Stimulated activated CD8-positive, alpha-beta memory T cell treated with anti-CD3 and anti-CD28 coated beads, Interleukin-4, amount 100 ng/mL, for 4 hours (primary cell): Measurements from ENCODE around the gene BCORL1.

Experiments used
- DNase-seq, 2 donors: peaks; one replicate each; pipeline ENCODE4 v3.0.0-alpha.2; 2020; ENCODE audit warnings: low read depth in 2 of 2, low spot score in 1 of 2

BCORL1 gene

DNA sequence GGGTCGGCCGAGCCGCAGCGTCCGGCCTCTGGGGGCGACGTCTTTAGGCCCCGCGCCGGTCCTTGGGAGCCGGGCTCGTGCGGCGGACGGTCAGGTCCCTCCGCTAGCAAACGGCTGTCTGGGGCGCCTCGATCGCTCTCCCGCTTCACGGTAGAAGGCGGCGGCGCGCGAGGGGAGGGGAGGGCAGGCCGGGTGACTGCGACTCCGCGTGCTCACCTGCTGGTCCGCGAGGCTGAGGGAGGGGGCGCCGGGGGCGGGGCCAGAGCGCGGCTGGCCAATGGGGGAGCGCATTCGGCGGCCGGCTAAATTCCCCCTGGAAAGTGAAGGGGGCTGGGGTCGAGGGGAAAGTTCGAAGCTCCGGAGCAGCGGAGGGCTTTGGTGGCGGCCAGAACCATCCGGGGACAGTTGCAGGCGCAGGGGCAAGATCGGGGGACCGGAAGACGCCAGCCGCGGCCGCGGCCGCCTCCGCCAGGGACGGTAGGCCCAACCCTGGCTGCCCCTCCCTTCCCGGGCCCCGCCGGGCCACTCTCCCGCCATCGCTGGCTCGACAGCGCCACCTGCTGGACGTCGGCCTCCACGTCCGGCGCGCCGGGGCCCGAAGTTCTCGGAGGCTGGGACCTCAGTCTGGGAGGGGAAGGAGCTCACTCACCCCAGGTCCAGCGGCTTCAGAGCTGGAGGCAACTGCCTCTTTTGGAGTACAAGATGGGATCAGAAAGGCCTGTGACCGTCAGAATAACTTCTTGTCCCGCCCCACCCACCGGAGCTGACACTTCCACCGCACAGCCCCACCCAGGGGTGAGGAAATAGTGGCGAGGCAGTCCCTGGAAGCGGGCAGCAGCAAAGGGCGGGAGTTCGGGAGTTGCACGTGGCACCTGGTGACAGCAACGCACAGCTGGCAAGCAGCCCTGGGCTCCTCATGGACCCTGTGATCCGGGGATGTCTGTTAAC lies 78.0 kb downstream of the BCORL1 start:
- peak; percentile 49 to 71 for DNase-seq

DNA sequence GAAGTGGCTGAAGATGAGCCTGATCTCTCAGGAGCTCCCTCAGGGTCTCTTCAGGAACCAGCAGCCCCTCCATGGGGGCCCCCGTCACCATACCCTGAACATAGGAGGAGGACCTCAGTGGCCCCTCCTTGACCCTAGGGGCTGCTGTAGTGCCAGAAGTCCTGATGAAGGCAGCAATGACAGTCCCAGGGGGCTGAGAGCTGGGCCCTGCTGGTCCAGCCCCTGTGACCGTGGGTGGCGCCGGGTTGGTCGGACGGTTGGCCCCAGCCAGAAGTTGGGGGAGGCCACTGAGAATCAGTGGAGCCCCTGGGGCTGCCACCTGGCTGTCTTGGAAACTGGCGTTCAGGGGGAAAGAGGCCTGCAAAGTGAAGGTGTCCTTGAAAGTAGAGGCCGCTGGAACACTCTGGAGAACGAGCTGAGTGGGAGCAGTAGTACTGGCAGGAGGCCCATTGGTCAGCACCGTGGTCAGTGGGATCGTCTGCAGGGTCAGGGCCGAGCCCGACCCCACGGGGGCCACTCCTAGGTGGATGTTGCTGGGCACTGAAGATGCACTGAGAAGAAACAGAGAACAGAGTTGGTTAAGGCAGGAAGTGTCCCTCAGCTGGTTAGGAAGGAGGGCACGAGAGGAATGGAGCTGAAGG lies 84.7 kb downstream of the BCORL1 start:
- DNase-seq = no peak

- no peak for DNase-seq
Observed at GRCh38 chrX:130071611-130072344, 89.3 kb downstream of the BCORL1 start.

DNA sequence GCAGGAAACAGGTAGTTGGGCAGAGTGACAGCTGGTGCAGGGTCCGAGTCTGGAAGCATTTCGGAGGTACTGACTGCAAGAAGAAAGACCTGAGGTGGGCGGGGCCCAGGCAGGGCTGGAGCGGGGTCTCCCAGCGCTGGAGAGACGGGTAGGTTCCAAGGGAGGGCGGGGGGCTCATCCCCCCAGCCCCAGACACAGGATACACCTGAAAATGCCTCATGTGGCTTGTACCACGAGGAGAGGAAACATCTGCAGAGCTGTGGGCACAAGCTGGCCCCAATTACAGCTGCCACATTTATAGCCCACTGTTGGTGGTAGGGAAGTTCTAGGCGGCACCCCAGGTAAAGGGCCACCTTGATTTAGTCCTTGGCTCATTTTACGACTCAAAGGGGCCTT lies 89.9 kb downstream of the BCORL1 start:
- DNase-seq = no peak

DNA sequence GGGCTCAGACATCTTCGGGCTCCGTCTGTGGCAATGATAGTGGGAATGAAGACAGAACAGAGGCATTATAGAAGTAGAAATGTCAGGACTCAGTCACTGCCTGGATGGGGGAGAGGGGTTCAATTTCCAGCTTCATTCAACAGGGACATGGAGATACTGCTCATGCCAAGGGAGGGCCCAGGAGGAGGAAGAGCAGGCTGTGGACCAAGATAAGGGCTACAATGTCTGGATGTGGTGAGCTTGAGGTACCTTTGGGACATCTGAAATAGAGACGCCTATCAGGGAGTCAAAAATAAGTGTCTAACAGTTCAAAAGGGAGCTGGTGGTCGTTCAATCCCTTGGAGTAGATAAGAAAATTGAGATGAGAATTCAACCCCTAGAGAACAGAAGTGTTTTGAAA lies 93.3 kb downstream of the BCORL1 start:
- no peak for DNase-seq

- DNase-seq = peak in 1 of 2 donors; percentile 25
Observed at GRCh38 chrX:130079824-130080406, 97.5 kb downstream of the BCORL1 start.

DNA sequence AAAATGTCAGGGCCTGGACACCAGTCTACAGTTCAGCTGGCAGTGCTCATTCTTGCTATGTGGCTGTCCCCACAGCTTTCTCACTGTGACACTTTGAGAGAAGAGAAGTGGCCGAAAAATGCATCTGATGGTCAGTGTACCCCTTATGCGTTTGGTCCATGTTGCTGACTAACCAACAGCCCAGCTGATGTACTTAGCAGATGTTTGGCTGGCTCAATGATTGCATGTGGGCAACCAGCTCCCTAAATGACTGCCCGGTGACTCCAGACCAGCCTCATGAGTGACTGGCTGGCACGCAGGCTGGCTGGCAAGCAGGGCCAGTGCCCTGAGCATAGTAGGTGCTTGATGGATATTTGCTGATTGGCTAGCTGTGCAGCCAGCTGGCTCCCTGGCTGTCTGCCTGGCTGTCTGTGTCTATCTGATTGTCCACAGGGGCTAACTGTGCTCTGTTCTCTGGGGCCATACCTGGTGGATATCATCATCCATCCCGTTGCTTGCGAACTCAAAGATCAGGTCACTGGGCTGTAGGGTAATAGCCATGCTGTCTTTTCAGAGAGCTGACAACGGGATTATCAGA lies 98.4 kb downstream of the BCORL1 start:
- DNase-seq = no peak

DNA sequence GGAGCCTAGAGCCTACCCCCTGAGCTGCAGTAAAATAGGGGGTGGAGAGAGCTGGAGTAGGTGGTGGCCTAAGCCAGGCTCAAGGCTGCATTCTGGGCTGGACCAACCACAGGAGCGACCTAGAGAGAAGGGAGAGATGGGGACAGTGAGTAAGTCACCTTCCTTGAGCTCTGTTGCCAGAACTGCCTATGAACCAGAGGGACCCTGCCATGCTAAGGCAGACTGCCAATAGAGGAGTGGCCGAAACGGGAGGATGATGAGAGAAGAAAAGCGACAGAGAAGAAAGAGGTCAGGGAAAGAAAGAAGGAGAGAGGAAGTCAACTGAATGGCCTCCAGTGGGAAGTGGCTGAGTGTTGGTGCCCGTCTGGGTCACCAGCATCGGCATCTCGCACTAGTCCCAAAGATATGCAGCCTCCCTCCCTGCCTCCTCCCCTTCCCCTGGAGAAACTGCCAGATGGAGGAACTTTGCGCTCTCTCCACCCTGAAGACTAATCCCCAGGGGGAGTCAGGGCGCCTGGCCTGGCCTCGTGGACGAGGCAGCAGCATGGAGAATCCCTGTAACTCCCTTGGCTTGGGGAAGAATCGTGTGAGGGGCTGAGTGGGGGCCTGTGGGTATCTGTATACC lies 99.1 kb downstream of the BCORL1 start:
- no peak for DNase-seq

- DNase-seq = peak; percentile 24 to 54
Observed at GRCh38 chrX:130082244-130083106, 100.0 kb downstream of the BCORL1 start.

GRCh38 chrX:130083107-130083490 lies 100.7 kb downstream of the BCORL1 start:
- DNase-seq = no peak

DNA sequence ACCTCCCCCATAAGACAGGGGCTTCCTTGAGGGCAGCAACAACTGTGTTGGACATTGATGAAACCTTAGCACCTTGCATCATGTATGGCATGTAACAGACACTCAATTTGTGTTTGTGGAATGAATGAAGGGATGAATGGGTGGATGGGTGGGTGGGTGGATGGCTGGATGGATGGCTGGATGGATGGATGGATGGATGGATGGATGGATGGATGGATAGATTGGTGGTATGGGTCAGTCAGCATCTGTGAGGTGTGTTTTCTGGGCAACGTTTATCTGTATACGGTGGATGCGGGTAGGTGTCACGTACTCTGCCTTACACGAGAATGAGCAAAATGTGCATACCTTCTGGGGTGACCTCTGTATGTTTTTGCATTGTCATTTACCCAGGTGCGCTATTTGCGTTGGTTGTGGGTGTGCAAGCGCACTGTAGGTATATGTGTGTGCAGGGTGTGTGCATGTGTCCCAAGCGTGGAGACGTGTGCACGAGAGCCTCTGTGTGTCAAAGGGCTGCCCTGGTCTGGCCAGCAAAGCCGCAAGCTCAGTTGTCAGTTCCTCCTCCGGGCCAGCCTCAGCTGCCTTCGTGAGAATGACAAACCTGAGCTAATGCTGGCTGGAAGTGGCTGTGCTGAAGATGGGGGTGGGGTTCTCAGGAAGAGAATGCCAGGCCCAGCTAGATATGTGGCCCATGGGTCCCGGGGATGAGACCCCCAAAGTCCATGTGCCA lies 101.4 kb downstream of the BCORL1 start:
- DNase-seq = no peak

GRCh38 chrX:130084631-130085237 lies 102.3 kb downstream of the BCORL1 start:
- DNase-seq = no peak

- no peak for DNase-seq
Observed at GRCh38 chrX:130085551-130086446, 103.4 kb downstream of the BCORL1 start.

GRCh38 chrX:130086447-130087206 lies 104.2 kb downstream of the BCORL1 start:
- DNase-seq = peak in 1 of 2 donors; percentile 46

DNA sequence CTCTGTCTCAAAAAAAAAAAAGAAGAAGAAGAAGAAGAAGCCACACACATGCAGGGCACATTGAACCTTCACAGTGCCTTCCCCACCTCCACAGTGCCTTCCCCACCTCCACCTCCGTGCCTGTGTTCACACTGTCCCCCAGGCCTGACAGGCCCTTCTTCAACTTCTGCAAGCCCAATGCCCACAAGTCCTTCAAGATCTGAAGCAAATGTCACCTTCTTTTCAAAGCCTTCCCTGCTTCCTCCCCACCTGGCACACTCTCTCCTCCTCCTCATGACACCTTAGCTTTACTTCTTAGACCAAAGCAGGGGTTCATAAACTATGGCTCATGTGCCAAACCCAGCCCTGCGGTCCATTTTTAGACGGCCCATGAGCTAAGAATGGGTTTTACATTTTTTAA lies 107.9 kb downstream of the BCORL1 start:
- no peak for DNase-seq

GRCh38 chrX:130091980-130092522 lies 109.6 kb downstream of the BCORL1 start:
- DNase-seq = peak; percentile 41 to 74
